GM23248 (cell line): Measurements from ENCODE around the gene ZNF497.

ENCODE experiments used
- EZH2 ChIP-seq: fragments of 200-600 bp; sonication (generic); IDR thresholded peaks from 2 replicates; pipeline ENCODE4 v1.6.1; 2018; ENCODE audit warnings: antibody characterized with exemption, mild to moderate bottlenecking; ENCODE audit not compliant: insufficient read depth, poor library complexity, severe bottlenecking
- EZH2phosphoT487 ChIP-seq: fragments of 200-600 bp; sonication (generic); IDR thresholded peaks from 2 replicates; pipeline ENCODE4 v1.6.1; 2018; ENCODE audit warnings: antibody characterized with exemption, moderate library complexity, mild to moderate bottlenecking, low read depth; ENCODE audit not compliant: insufficient read depth

DNA sequence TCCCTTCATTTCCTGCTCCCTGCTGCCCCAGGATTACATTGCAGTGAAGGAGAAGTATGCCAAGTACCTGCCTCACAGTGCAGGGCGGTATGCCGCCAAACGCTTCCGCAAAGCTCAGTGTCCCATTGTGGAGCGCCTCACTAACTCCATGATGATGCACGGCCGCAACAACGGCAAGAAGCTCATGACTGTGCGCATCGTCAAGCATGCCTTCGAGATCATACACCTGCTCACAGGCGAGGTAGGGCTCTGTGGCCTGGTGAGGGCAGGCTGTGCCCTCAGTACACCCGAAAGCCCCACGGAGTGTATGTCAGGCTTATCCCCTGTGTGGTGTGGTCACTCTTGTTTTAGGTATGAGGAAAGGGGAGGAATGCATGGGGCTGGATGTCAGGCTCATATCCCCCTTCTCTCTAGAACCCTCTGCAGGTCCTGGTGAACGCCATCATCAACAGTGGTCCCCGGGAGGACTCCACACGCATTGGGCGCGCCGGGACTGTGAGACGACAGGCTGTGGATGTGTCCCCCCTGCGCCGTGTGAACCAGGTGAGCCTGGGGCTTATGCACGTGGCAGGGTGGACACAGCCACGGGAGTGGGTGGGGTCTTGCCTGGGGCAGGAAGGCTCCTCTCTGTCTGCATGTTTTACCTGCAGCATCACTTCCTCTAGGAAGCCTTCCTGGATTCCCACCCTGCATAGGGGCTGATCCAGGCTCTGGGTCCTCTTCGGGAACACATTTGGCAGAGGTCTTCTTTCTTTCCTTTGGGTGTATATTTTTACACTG lies 30.6 kb upstream of the ZNF497 start:
- no peak for TF ChIP-seq EZH2
- no peak for TF ChIP-seq EZH2phosphoT487
